K562 (cell line): ENCODE measurements around the gene CAPN10. TPM values are rescaled to one million over a fixed set of nuclear protein-coding genes. Genes with fewer than 3 reads are reported as not detected.

Experiments used
- EWSR1 ChIP-seq: fragments of 450-650 bp; IDR thresholded peaks from 2 replicates; pipeline ENCODE4 v1.6.1; 2018; ENCODE audit warnings: borderline replicate concordance, mild to moderate bottlenecking, low read depth, moderate library complexity; ENCODE audit not compliant: partially characterized antibody
- GABPA ChIP-seq: fragments of 200-800 bp; sonication (Bioruptor generic); conservative IDR thresholded peaks from 2 replicates; pipeline ENCODE4 v1.6.1; 2016; ENCODE audit warnings: low read depth, missing genetic modification characterization, missing compliant biosample characterization
- GATAD2A ChIP-seq: fragments of 450-650 bp; IDR thresholded peaks from 2 replicates; pipeline ENCODE4 v1.6.1; 2017
- KAT8 ChIP-seq: fragments of 450-650 bp; IDR thresholded peaks from 2 replicates; pipeline ENCODE4 v1.6.1; 2016; ENCODE audit warnings: low read depth, mild to moderate bottlenecking
- KLF16 ChIP-seq: IDR thresholded peaks from 2 replicates; pipeline ENCODE4 v1.6.1; 2016; ENCODE audit warnings: antibody characterized with exemption
- NR1H2 ChIP-seq: sonication (generic); formaldehyde crosslinking; IDR thresholded peaks from 2 replicates; pipeline ENCODE4 v1.4.0; 2020; ENCODE audit warnings: mild to moderate bottlenecking, missing genetic modification reagents
- POLR2A ChIP-seq: fragments of 450-650 bp; conservative IDR thresholded peaks from 2 replicates; pipeline ENCODE4 v1.6.1; 2016
- RBBP5 ChIP-seq: fragments of 200-600 bp; sonication (generic); IDR thresholded peaks from 2 replicates; pipeline ENCODE4 v1.6.1; 2012; ENCODE audit warnings: borderline replicate concordance, mild to moderate bottlenecking, low read length, control low read depth, inconsistent platforms; ENCODE audit not compliant: insufficient read depth, poor library complexity, severe bottlenecking
- RNF2 ChIP-seq: sonication (generic); IDR thresholded peaks from 2 replicates; pipeline ENCODE4 v1.6.1; 2016
- SOX6 ChIP-seq: fragments of 450-650 bp; IDR thresholded peaks from 2 replicates; pipeline ENCODE4 v1.6.1; 2014; ENCODE audit warnings: mild to moderate bottlenecking
- SRSF7 ChIP-seq: fragments of 200-400 bp; formaldehyde crosslinking; optimal IDR thresholded peaks from 2 replicates; pipeline ENCODE3; 2017; ENCODE audit warnings: mild to moderate bottlenecking, low read depth, low read length
- ZBTB17 ChIP-seq: fragments of 450-650 bp; formaldehyde crosslinking; IDR thresholded peaks from 2 replicates; pipeline ENCODE4 v1.4.0; 2020; ENCODE audit warnings: mild to moderate bottlenecking
- ZNF23 ChIP-seq: fragments of 250-450 bp; sonication (Bioruptor Pico); IDR thresholded peaks from 2 replicates; pipeline ENCODE4 v1.4.0; 2020; ENCODE audit warnings: mild to moderate bottlenecking
- polyA plus RNA-seq, 8 experiments: library from polyadenylated mRNA; depleted of rRNA in 4 of 8; stranded (reverse) in 5 of 8; unstranded in 3 of 8; fragments of >200 nt; fragmentation: Nextera tagmentation in 2 of 8; fragmentation: Illumina TruSeq in 1 of 8; extraction: Ambion mirVana in 2 of 8; extraction: Trizol in 1 of 8; gene quantifications; 2 replicates each; pipeline versions ENCODE4 v1.2.1 to v1.2.3, GENCODE V29; 2011 to 2014; ENCODE audit warnings: inconsistent platforms in 1 of 8, missing spikeins in 1 of 8
- total RNA-seq, 7 experiments: library from RNA; depleted of rRNA in 6 of 7; stranded (reverse); fragments of >200 nt in 6 of 7; fragmentation: Illumina TruSeq in 2 of 7; extraction: Trizol in 2 of 7; gene quantifications; 2 replicates each; pipeline versions ENCODE4 v1.2.1 to v1.2.3, GENCODE V29; 2011 to 2021; ENCODE audit warnings: low replicate concordance in 1 of 7
- TF ChIP-seq, protein P1 (sequence below): IDR thresholded peaks from 2 replicates; pipeline ENCODE4 v1.6.1; 2011; ENCODE audit not compliant: insufficient read length; ENCODE audit errors: extremely low read depth
- TF ChIP-seq, protein P2 (sequence below): sonication (generic); formaldehyde crosslinking; IDR thresholded peaks from 2 replicates; pipeline ENCODE4 v1.8.0; 2022; ENCODE audit warnings: mild to moderate bottlenecking, missing genetic modification reagents
- TF ChIP-seq, protein P3 (sequence below): fragments of 200-800 bp; sonication (Bioruptor generic); IDR thresholded peaks from 2 replicates; pipeline ENCODE4 v1.6.1; 2017; ENCODE audit warnings: missing genetic modification characterization, missing compliant biosample characterization

The CAPN10 gene
- total and polyA plus RNA-seq, 9 of the 15 experiments (the other 6 are each of a cell fraction or from before 2014, with no cell fraction given): 0.08 to 26.1 (median 8.4) TPM

DNA sequence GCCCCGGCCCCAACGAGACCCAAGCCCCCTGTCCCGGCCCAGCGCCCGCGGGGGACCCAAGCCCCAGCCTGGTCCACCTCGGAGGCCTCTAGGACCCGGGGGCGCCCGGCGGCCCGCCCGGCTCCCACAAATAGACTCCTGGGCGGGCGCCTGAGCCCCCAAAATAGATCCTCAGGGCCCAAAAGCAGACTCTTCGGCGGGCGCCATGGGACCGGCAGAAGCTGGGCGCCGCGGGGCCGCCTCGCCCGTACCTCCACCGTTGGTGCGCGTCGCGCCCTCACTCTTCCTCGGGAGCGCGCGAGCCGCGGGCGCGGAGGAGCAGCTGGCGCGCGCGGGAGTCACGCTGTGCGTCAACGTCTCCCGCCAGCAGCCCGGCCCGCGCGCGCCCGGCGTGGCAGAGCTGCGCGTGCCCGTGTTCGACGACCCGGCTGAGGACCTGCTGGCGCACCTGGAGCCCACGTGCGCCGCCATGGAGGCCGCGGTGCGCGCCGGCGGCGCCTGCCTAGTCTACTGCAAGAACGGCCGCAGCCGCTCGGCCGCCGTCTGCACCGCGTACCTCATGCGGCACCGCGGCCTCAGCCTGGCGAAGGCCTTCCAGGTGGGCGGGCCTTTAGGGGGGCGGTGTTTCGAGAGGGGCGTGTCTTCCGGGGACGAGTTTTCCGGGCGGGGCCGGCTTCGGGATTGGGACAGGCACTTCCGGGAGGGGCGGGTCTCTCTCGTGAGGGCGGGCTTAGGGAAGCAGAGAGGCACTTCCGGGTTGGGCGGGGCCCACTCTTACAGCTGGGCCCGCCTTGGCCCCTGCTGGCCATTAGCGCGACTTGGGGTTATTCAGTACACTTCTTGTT, 25.8 kb upstream of the CAPN10 start (continued):
- TF ChIP-seq, protein P1, sequence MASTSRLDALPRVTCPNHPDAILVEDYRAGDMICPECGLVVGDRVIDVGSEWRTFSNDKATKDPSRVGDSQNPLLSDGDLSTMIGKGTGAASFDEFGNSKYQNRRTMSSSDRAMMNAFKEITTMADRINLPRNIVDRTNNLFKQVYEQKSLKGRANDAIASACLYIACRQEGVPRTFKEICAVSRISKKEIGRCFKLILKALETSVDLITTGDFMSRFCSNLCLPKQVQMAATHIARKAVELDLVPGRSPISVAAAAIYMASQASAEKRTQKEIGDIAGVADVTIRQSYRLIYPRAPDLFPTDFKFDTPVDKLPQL: no peak
- TF ChIP-seq GATAD2A (no peak), RNF2 (no peak), GABPA (tag) (peak; percentile 87), SRSF7 (no peak), POLR2A (peak; percentile 62; the same call in 1 of the 2 replicates), ZBTB17 (CRISPR knock-in tag) (0 out of 2 replicates have a peak, but pooled peaks have one; percentile 14), EWSR1 (no peak), NR1H2 (no peak), ZNF23 (CRISPR knock-in tag) (no peak), KLF16 (no peak), SOX6 (no peak), KAT8 (no peak), RBBP5 (no peak)
- TF ChIP-seq, protein P2, sequence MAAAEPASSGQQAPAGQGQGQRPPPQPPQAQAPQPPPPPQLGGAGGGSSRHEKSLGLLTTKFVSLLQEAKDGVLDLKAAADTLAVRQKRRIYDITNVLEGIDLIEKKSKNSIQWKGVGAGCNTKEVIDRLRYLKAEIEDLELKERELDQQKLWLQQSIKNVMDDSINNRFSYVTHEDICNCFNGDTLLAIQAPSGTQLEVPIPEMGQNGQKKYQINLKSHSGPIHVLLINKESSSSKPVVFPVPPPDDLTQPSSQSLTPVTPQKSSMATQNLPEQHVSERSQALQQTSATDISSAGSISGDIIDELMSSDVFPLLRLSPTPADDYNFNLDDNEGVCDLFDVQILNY (CRISPR knock-in tag): no peak
- TF ChIP-seq, protein P3, sequence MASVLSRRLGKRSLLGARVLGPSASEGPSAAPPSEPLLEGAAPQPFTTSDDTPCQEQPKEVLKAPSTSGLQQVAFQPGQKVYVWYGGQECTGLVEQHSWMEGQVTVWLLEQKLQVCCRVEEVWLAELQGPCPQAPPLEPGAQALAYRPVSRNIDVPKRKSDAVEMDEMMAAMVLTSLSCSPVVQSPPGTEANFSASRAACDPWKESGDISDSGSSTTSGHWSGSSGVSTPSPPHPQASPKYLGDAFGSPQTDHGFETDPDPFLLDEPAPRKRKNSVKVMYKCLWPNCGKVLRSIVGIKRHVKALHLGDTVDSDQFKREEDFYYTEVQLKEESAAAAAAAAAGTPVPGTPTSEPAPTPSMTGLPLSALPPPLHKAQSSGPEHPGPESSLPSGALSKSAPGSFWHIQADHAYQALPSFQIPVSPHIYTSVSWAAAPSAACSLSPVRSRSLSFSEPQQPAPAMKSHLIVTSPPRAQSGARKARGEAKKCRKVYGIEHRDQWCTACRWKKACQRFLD: 0 out of 2 replicates have a peak, but pooled peaks have one; percentile 38
